Measurements from ENCODE around the gene CYP4V2. TPM values are rescaled to one million over a fixed set of nuclear protein-coding genes. Genes with fewer than 3 reads are reported as not detected.
"Not testable (repeated sequence)": the region's sequence is repeated elsewhere in the genome, so short reads cannot be mapped to it uniquely, and the experiment has no call there.

Gene CYP4V2
- total RNA-seq, 1 donor from 2014 or later = 9.1 TPM

DNA sequence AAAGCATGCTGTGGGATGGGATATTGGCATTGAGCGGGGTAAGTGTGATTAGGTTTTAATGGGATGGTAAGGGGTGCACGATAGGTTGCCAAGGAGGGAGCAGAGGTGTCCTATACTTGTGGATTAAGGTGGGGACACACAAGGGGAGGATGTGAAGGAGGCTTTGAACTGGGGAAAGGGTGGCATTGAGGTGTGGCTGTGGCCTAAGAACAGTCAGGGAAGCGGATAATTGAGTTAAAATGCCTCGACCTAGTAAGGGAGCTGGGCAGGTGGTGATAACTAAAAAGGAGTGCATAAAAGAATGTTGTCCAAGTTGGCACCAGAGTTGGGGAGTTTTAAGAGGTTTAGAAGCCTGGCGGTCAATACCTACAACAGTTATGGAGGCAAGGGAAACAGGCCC lies 53.5 kb downstream of the CYP4V2 start:
- Histone ChIP-seq H3K27ac (ENCODE audit: low read depth, low read length) (no peak overlapping the region), H3K36me3 (ENCODE audit: insufficient read depth, low read length) (no peaks in the 10 kb centered on the region), H3K4me2 (ENCODE audit: low read length) (no peak overlapping the region), H3K79me2 (ENCODE audit: insufficient read depth, low read length) (no peaks in the 10 kb centered on the region), H3K4me3 (ENCODE audit: insufficient read depth, low read depth, low read length) (no peak overlapping the region), H3K9ac (ENCODE audit: low read length) (no peak overlapping the region), H2AFZ (ENCODE audit: low read depth, low read length) (no peak overlapping the region), H3K9me3 (ENCODE audit: insufficient read depth, low read depth, low read length) (no peaks in the 10 kb centered on the region), H4K20me1 (ENCODE audit: insufficient read depth, low read length) (no peaks in the 10 kb centered on the region), H3K4me1 (ENCODE audit: insufficient read depth, low read length) (no peaks in the 10 kb centered on the region), H3K27me3 (ENCODE audit: insufficient read depth, low read length) (no peaks in the 10 kb centered on the region)
- FAIRE-seq = no peak
- TF ChIP-seq, protein P1, sequence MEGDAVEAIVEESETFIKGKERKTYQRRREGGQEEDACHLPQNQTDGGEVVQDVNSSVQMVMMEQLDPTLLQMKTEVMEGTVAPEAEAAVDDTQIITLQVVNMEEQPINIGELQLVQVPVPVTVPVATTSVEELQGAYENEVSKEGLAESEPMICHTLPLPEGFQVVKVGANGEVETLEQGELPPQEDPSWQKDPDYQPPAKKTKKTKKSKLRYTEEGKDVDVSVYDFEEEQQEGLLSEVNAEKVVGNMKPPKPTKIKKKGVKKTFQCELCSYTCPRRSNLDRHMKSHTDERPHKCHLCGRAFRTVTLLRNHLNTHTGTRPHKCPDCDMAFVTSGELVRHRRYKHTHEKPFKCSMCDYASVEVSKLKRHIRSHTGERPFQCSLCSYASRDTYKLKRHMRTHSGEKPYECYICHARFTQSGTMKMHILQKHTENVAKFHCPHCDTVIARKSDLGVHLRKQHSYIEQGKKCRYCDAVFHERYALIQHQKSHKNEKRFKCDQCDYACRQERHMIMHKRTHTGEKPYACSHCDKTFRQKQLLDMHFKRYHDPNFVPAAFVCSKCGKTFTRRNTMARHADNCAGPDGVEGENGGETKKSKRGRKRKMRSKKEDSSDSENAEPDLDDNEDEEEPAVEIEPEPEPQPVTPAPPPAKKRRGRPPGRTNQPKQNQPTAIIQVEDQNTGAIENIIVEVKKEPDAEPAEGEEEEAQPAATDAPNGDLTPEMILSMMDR (IDR thresholded peaks at IDR 0.05; ENCODE audit: insufficient read depth, low read depth, low read length) = no peak
- TF ChIP-seq EZH2 (IDR thresholded peaks at IDR 0.05; ENCODE audit: insufficient read depth, low read length) = no peak
- H3K36me3 Mint-ChIP-seq (ENCODE audit: low read depth, unreplicated experiment) = no peaks in the 10 kb centered on the region
- H3K27me3 Mint-ChIP-seq (ENCODE audit: low read depth, unreplicated experiment) = no peaks in the 10 kb centered on the region
- H3K27ac Mint-ChIP-seq (ENCODE audit: unreplicated experiment) = no peak overlapping the region
- peaks cover 12% of the 10 kb centered on the region for H3K9me3 Mint-ChIP-seq (ENCODE audit: unreplicated experiment)
- no peaks in the 10 kb centered on the region for H3K4me1 Mint-ChIP-seq (ENCODE audit: low read depth, unreplicated experiment)
- DNase-seq (ENCODE audit: low read depth) = no peak
- no peak overlapping the region for H3K4me3 Mint-ChIP-seq (ENCODE audit: unreplicated experiment)

DNA sequence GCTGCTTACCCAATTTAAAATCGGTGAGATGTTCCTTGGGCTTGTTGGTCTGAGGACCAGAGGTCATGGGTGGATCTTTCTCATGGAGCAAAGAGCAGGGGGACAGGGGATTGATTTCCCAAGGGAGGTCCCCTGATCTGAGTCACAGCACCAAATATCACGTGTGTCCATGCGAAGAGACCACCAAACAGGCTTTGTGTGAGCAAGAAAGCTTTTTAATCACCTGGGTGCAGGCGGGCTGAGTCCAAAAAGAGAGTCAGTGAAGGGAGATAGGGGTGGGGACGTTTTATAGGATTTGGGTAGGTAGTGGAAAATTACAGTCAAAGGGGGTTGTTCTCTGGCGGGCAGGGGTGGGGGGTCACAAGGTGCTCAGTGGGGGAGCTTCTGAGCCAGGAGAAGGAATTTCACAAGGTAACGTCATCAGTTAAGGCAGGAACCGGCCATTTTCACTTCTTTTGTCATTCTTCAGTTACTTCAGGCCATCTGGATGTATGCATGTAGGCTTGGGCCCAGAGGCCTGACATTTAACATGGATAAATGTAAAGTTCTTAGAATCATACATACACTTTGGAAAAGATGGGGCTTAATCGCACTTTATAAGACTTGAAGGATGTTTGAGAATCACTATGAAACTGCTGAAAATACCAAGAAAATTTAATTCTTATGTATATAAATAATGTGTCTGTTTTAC lies 55.8 kb downstream of the CYP4V2 start:
- not testable (repeated sequence) for H3K36me3 Mint-ChIP-seq (ENCODE audit: low read depth, unreplicated experiment); DNase-seq (ENCODE audit: low read depth); H3K9me3 ChIP-seq (ENCODE audit: insufficient read depth, low read depth, low read length); H3K4me3 Mint-ChIP-seq (ENCODE audit: unreplicated experiment); H3K27ac Mint-ChIP-seq (ENCODE audit: unreplicated experiment); H3K27ac ChIP-seq (ENCODE audit: low read depth, low read length); H3K27me3 ChIP-seq (ENCODE audit: insufficient read depth, low read length); H3K4me2 ChIP-seq (ENCODE audit: low read length); H4K20me1 ChIP-seq (ENCODE audit: insufficient read depth, low read length); FAIRE-seq; H2AFZ ChIP-seq (ENCODE audit: low read depth, low read length); H3K36me3 ChIP-seq (ENCODE audit: insufficient read depth, low read length); H3K9ac ChIP-seq (ENCODE audit: low read length); H3K4me3 ChIP-seq (ENCODE audit: insufficient read depth, low read depth, low read length); H3K4me1 ChIP-seq (ENCODE audit: insufficient read depth, low read length); H3K79me2 ChIP-seq (ENCODE audit: insufficient read depth, low read length); H3K27me3 Mint-ChIP-seq (ENCODE audit: low read depth, unreplicated experiment); H3K4me1 Mint-ChIP-seq (ENCODE audit: low read depth, unreplicated experiment)
- H3K9me3 Mint-ChIP-seq (ENCODE audit: unreplicated experiment) = peaks cover 12% of the 10 kb centered on the region

DNA sequence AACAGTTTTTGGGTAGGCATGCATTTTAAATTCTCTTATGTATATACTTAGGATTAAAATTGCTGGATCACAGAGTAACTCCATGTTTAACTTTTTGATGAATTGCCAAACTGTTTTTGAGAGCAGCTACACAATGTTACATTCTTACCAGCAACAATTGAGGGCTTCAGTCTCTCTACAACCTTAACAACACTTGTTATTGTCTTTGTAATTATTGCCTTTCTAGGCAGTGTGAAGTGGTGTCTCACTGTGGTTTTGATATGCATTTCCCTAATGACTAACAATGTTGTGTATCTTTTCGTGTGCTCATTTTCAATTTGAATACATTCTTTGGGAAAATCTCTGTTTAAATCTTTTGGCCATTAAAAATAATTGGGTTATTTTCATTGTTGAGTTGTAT lies 57.3 kb downstream of the CYP4V2 start:
- DNase-seq (ENCODE audit: low read depth) (no peak), FAIRE-seq (no peak)
- no peak overlapping the region for H3K9ac ChIP-seq (ENCODE audit: low read length)
- Mint-ChIP-seq H3K27ac (ENCODE audit: unreplicated experiment) (no peak overlapping the region), H3K36me3 (ENCODE audit: low read depth, unreplicated experiment) (no peaks in the 10 kb centered on the region), H3K4me1 (ENCODE audit: low read depth, unreplicated experiment) (no peaks in the 10 kb centered on the region), H3K27me3 (ENCODE audit: low read depth, unreplicated experiment) (no peaks in the 10 kb centered on the region), H3K9me3 (ENCODE audit: unreplicated experiment) (peaks cover 12% of the 10 kb centered on the region), H3K4me3 (ENCODE audit: unreplicated experiment) (no peak overlapping the region)
- no peaks in the 10 kb centered on the region for H3K9me3 ChIP-seq (ENCODE audit: insufficient read depth, low read depth, low read length)
- no peak overlapping the region for H3K27ac ChIP-seq (ENCODE audit: low read depth, low read length)
- no peaks in the 10 kb centered on the region for H4K20me1 ChIP-seq (ENCODE audit: insufficient read depth, low read length)
- H3K4me3 ChIP-seq (ENCODE audit: insufficient read depth, low read depth, low read length) = no peak overlapping the region
- no peaks in the 10 kb centered on the region for H3K79me2 ChIP-seq (ENCODE audit: insufficient read depth, low read length)
- no peaks in the 10 kb centered on the region for H3K4me1 ChIP-seq (ENCODE audit: insufficient read depth, low read length)
- no peak overlapping the region for H3K4me2 ChIP-seq (ENCODE audit: low read length)
- TF ChIP-seq, protein P1 (IDR thresholded peaks at IDR 0.05; ENCODE audit: insufficient read depth, low read depth, low read length) = no peak
- no peak for TF ChIP-seq EZH2 (IDR thresholded peaks at IDR 0.05; ENCODE audit: insufficient read depth, low read length)
- H3K36me3 ChIP-seq (ENCODE audit: insufficient read depth, low read length) = no peaks in the 10 kb centered on the region
- H2AFZ ChIP-seq (ENCODE audit: low read depth, low read length) = no peak overlapping the region
- no peaks in the 10 kb centered on the region for H3K27me3 ChIP-seq (ENCODE audit: insufficient read depth, low read length)
